Type B pancreatic cell (in vitro differentiated cells): ENCODE results near the gene MACIR. TPM values are rescaled to one million over a fixed set of nuclear protein-coding genes. Genes with fewer than 3 reads are reported as not detected.

Source experiments
- DNase-seq: peaks from one replicate; pipeline ENCODE4 v3.0.0; 2021; ENCODE audit warnings: mixed read lengths; ENCODE audit not compliant: unreplicated experiment; ENCODE audit errors: extremely low spot score
- H3K27ac Mint-ChIP-seq: 2 replicates; pipeline ENCODE4 v1.8.0; 2021; ENCODE audit warnings: mild to moderate bottlenecking, mixed read lengths
- H3K27me3 Mint-ChIP-seq: 2 replicates; pipeline ENCODE4 v1.8.0; 2021; ENCODE audit warnings: mixed read lengths
- H3K36me3 Mint-ChIP-seq: 2 replicates; pipeline ENCODE4 v1.8.0; 2021; ENCODE audit warnings: mixed read lengths
- H3K4me1 Mint-ChIP-seq: one replicate; pipeline ENCODE4 v1.8.0; 2021; ENCODE audit warnings: mixed read lengths; ENCODE audit not compliant: unreplicated experiment
- H3K4me3 Mint-ChIP-seq: 2 replicates; pipeline ENCODE4 v1.8.0; 2021; ENCODE audit warnings: mild to moderate bottlenecking, mixed read lengths
- H3K9me3 Mint-ChIP-seq: 2 replicates; pipeline ENCODE4 v1.8.0; 2021; ENCODE audit warnings: mixed read lengths
- CTCF ChIP-seq: fragments of 200-600 bp; sonication (generic); conservative IDR thresholded peaks from 2 replicates; pipeline ENCODE4 v1.5.0; 2021; ENCODE audit warnings: antibody characterized with exemption, mild to moderate bottlenecking
- total RNA-seq: library from RNA; stranded (reverse); gene quantifications from 2 replicates; pipeline ENCODE4 v1.2.1, GENCODE V29; 2021; ENCODE audit warnings: low replicate concordance

Gene MACIR
- total RNA-seq, 1 donor from 2014 or later: 19.3 TPM

DNA sequence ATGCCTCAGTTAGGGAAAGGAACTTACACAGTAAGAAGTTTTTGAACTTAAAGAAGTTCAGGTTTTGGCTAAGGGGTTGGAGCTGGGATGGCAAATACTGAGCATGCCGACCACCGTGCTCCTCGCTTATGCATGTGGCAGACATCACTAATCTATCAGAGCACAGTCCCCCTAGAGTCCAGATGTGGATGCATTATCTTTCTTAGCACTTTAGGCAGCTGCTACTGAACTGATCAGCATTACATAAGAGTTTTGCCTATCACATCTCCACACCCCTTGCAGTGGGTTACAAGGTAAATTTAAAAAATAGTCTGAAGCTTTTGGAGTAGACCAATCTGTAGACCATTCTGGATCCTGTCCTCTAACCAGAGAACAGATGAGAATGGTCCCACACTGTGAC, 22.4 kb downstream of the MACIR start:
- H3K27me3 Mint-ChIP-seq: no peaks in the 10 kb centered on the region
- H3K4me1 Mint-ChIP-seq: no peaks in the 10 kb centered on the region
- DNase-seq: no peak
- H3K4me3 Mint-ChIP-seq: no peak overlapping the region
- H3K27ac Mint-ChIP-seq: no peak overlapping the region
- H3K9me3 Mint-ChIP-seq: no peaks in the 10 kb centered on the region
- H3K36me3 Mint-ChIP-seq: peaks cover 12% of the 10 kb centered on the region
- no peak for TF ChIP-seq CTCF

DNA sequence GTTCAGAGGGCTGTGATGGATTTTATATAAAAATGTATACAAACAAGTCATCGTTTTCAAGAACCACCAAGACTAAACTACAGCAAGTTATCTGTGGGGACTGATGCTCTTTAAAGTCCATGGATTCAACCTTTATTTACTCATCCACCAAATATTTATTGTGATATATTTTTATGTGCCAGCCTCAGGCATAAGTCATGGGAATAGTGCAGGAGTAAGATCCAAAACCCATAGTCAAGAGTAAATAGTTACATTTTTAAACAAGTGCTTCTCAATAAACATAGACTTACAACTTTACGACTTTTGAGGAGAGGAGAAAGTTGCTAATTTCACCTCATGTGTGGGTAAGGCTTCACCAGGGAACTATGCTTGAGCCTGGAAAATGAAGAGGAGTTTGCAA, 24.6 kb downstream of the MACIR start:
- no peaks in the 10 kb centered on the region for H3K4me1 Mint-ChIP-seq
- no peak overlapping the region for H3K27ac Mint-ChIP-seq
- H3K9me3 Mint-ChIP-seq: no peaks in the 10 kb centered on the region
- TF ChIP-seq CTCF: no peak
- no peak overlapping the region for H3K4me3 Mint-ChIP-seq
- no peaks in the 10 kb centered on the region for H3K27me3 Mint-ChIP-seq
- no peak for DNase-seq
- H3K36me3 Mint-ChIP-seq: peaks cover 5% of the 10 kb centered on the region

DNA sequence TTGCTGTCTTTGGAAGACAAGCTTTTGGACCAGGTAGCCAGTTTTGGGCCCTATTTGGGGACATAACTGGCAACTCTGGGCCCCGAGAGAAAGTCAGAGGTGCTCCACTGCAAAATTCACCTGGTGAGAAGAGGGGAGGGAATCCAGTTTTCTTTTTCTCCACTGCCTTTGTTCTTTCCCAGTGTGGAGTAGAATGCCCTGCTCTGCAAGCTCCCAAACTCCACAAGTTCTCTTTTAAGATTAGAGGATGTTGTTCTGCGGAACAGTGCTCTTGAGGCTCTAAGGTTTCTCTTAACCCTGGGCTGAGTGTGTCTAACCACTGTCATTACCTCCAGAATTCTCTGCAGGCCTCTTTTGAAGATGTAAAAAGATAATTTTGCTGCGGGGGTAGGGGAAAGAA, 25.3 kb downstream of the MACIR start:
- no peak for TF ChIP-seq CTCF
- no peaks in the 10 kb centered on the region for H3K27me3 Mint-ChIP-seq
- DNase-seq: no peak
- H3K27ac Mint-ChIP-seq: no peak overlapping the region
- peaks cover 5% of the 10 kb centered on the region for H3K36me3 Mint-ChIP-seq
- no peak overlapping the region for H3K4me3 Mint-ChIP-seq
- H3K9me3 Mint-ChIP-seq: no peaks in the 10 kb centered on the region
- H3K4me1 Mint-ChIP-seq: no peaks in the 10 kb centered on the region

DNA sequence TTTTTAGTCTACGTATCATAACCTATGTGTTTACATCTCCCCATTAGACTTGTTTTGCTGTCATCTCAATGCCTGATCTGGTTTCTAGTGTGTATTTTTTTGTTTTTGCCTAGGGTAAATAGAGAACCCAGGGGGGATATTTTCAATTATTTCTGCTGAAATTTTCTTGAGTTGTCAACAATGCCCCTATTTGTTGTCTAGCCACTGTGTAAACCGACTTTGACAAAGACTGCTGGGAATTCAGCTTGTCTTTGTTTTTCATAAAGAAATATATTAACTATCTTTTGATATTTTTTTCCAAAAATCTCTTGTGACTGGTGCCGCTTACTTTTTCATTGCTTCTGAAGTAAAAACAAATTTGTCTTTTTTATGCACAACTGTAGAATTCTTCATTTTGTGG, 28.1 kb downstream of the MACIR start:
- H3K4me3 Mint-ChIP-seq: no peak overlapping the region
- no peak for TF ChIP-seq CTCF
- DNase-seq: no peak

GRCh38 chr5:103289024-103289423, 30.5 kb downstream of the MACIR start:
- TF ChIP-seq CTCF: no peak
- Mint-ChIP-seq H3K27ac (no peak overlapping the region), H3K27me3 (no peaks in the 10 kb centered on the region), H3K4me3 (no peak overlapping the region), H3K36me3 (no peaks in the 10 kb centered on the region), H3K9me3 (no peaks in the 10 kb centered on the region), H3K4me1 (no peaks in the 10 kb centered on the region)
- no peak for DNase-seq

More for the DNA sequence above, 28.1 kb downstream of the MACIR start:
- no peaks in the 10 kb centered on the region for H3K36me3 Mint-ChIP-seq
- H3K9me3 Mint-ChIP-seq: no peaks in the 10 kb centered on the region
- H3K27me3 Mint-ChIP-seq: no peaks in the 10 kb centered on the region
- no peak overlapping the region for H3K27ac Mint-ChIP-seq
- no peaks in the 10 kb centered on the region for H3K4me1 Mint-ChIP-seq

DNA sequence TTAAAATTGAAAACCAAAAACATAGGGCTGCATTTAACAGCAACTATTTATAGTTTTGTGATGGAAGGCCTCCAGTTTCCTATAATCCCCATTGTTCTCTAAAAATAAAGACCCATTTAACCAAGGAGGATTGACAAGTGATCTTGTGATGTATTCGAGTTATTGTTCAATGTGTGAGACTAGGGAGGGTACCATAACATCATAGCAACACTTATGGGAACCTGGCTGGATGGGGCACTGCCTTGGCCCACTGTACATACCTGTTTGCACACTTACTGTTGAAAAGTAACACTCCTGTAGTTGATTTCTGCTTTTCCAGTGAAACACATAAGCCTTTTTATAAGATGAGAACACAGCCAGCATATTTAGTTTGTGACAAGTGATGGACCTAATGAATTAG, 32.3 kb downstream of the MACIR start:
- TF ChIP-seq CTCF: no peak
- Mint-ChIP-seq H3K27ac (no peak overlapping the region), H3K4me3 (no peak overlapping the region), H3K36me3 (no peaks in the 10 kb centered on the region), H3K4me1 (no peaks in the 10 kb centered on the region), H3K9me3 (no peaks in the 10 kb centered on the region), H3K27me3 (no peaks in the 10 kb centered on the region)
- no peak for DNase-seq
